ENCODE data around the gene LNX1.

Gene LNX1

GRCh38 chr4:53591372-53591892, at the start of gene LNX1:
TSS of gene LNX1 (minus strand) at chr4:53591486. CDS start at chr4:53574002, 17,484 bp downstream.
- DNase-seq = no peak

GRCh38 chr4:53640576-53641453, 49.5 kb upstream of the LNX1 start:
- DNase-seq = no peak

GRCh38 chr4:53638919-53639318, 47.6 kb upstream of the LNX1 start:
- DNase-seq = no peak

GRCh38 chr4:53637348-53637747, 46.1 kb upstream of the LNX1 start:
- DNase-seq = no peak

- DNase-seq = no peak
Observed at GRCh38 chr4:53635697-53636483, 44.6 kb upstream of the LNX1 start.

GRCh38 chr4:53633608-53634007, 42.3 kb upstream of the LNX1 start:
- no peak for DNase-seq

- DNase-seq = no peak
Observed at GRCh38 chr4:53629296-53629695, 38.0 kb upstream of the LNX1 start.

- no peak for DNase-seq
Observed at GRCh38 chr4:53626491-53626890, 35.2 kb upstream of the LNX1 start.

GRCh38 chr4:53625888-53626287, 34.6 kb upstream of the LNX1 start:
- no peak for DNase-seq

GRCh38 chr4:53622739-53623151, 31.5 kb upstream of the LNX1 start:
- no peak for DNase-seq

- no peak for DNase-seq
Observed at GRCh38 chr4:53620956-53621355, 29.7 kb upstream of the LNX1 start.

- DNase-seq = no peak
Observed at GRCh38 chr4:53619431-53619830, 28.1 kb upstream of the LNX1 start.

GRCh38 chr4:53618321-53618720, 27.0 kb upstream of the LNX1 start:
- no peak for DNase-seq

GRCh38 chr4:53617101-53617680, 25.9 kb upstream of the LNX1 start:
- DNase-seq = no peak

- DNase-seq = no peak
Observed at GRCh38 chr4:53616219-53616618, 24.9 kb upstream of the LNX1 start.

- DNase-seq = no peak
Observed at GRCh38 chr4:53614591-53614990, 23.3 kb upstream of the LNX1 start.

GRCh38 chr4:53613428-53613827, 22.1 kb upstream of the LNX1 start:
- DNase-seq = no peak

- no peak for DNase-seq
Observed at GRCh38 chr4:53608649-53609048, 17.4 kb upstream of the LNX1 start.

- DNase-seq = no peak
Observed at GRCh38 chr4:53608242-53608641, 17.0 kb upstream of the LNX1 start.

- no peak for DNase-seq
Observed at GRCh38 chr4:53605783-53606182, 14.5 kb upstream of the LNX1 start.

GRCh38 chr4:53602390-53602789, 11.1 kb upstream of the LNX1 start:
- no peak for DNase-seq

GRCh38 chr4:53601251-53601764, 10.0 kb upstream of the LNX1 start:
- DNase-seq = no peak

- DNase-seq = no peak
Observed at GRCh38 chr4:53599632-53600031, 8.3 kb upstream of the LNX1 start.

All from CD4-positive, alpha-beta T cell treated with Interleukin-17A for 1 hour (primary cell).